CD14-positive monocyte (primary cell): Measurements from ENCODE around the gene SMYD3. TPM values are rescaled to one million over a fixed set of nuclear protein-coding genes. Genes with fewer than 3 reads are reported as not detected.

ENCODE experiments used
- DNase-seq, 3 donors: peaks; one replicate each; pipeline ENCODE4 v3.0.0-alpha.2; 2011 to 2022
- H2AFZ ChIP-seq: 2 replicates; pipeline ENCODE4 v1.6.0; 2012; ENCODE audit warnings: mild to moderate bottlenecking, low read depth, low read length, inconsistent platforms; ENCODE audit not compliant: insufficient read depth, poor library complexity, severe bottlenecking
- H3K27ac ChIP-seq, 2 donors: 1 replicate in 1 of 2; 2 replicates in 1 of 2; pipeline ENCODE4 v1.5.1; 2012 to 2013; ENCODE audit warnings: low read length in 2 of 2, control low read depth in 1 of 2, inconsistent platforms in 1 of 2, low read depth in 1 of 2, mild to moderate bottlenecking in 1 of 2
- H3K27me3 ChIP-seq, 2 donors: one replicate each; pipeline versions ENCODE4 v1.6.0 to v1.6.1; 2011 to 2013; ENCODE audit warnings: low read length in 2 of 2; ENCODE audit not compliant: control insufficient read depth in 2 of 2, insufficient read depth in 2 of 2
- H3K36me3 ChIP-seq, 2 donors: replicated peaks in 1 of 2; 1 replicate in 1 of 2; 2 replicates in 1 of 2; pipeline versions ENCODE4 v1.5.1 to v1.6.1; 2012 to 2013; ENCODE audit warnings: low read length in 2 of 2, control low read depth in 1 of 2, inconsistent platforms in 1 of 2, mild to moderate bottlenecking in 1 of 2; ENCODE audit not compliant: insufficient read depth in 2 of 2, control insufficient read depth in 1 of 2
- H3K4me1 ChIP-seq, 2 donors: 1 replicate in 1 of 2; 2 replicates in 1 of 2; pipeline versions ENCODE4 v1.5.1 to v1.6.1; 2012 to 2013; ENCODE audit warnings: low read length in 2 of 2, control low read depth in 1 of 2, inconsistent platforms in 1 of 2, mild to moderate bottlenecking in 1 of 2, moderate library complexity in 1 of 2; ENCODE audit not compliant: insufficient read depth in 2 of 2, control insufficient read depth in 1 of 2
- H3K4me2 ChIP-seq: replicated peaks from 2 replicates; pipeline ENCODE3; 2012; ENCODE audit warnings: low read length, moderate library complexity, mild to moderate bottlenecking; ENCODE audit not compliant: poor library complexity, severe bottlenecking; ENCODE audit errors: extremely low read depth
- H3K4me3 ChIP-seq, 3 experiments: fragments of 200-600 bp in 1 of 3; sonication (generic) in 1 of 3; replicated peaks in 1 of 3; 1 replicate in 2 of 3; 2 replicates in 1 of 3; pipeline ENCODE4 v1.5.1; 2011 to 2013; ENCODE audit warnings: low read length in 3 of 3, mild to moderate bottlenecking in 3 of 3, control low read depth in 2 of 3, low read depth in 2 of 3, inconsistent platforms in 1 of 3, moderate library complexity in 1 of 3
- H3K79me2 ChIP-seq: 2 replicates; pipeline ENCODE4 v1.6.0; 2012; ENCODE audit warnings: mild to moderate bottlenecking, control low read depth, inconsistent platforms, low read length, moderate library complexity; ENCODE audit not compliant: insufficient read depth
- H3K9ac ChIP-seq: 2 replicates; pipeline ENCODE4 v1.6.0; 2017; ENCODE audit warnings: low read length, mild to moderate bottlenecking; ENCODE audit not compliant: insufficient read depth, poor library complexity, severe bottlenecking
- H3K9me3 ChIP-seq, 2 donors: replicated peaks in 1 of 2; 1 replicate in 1 of 2; 2 replicates in 1 of 2; pipeline versions ENCODE4 v1.5.1 to v1.6.1; 2012 to 2013; ENCODE audit warnings: low read length in 2 of 2, control low read depth in 1 of 2; ENCODE audit not compliant: control insufficient read depth in 1 of 2, insufficient read depth in 1 of 2
- H4K20me1 ChIP-seq: 2 replicates; pipeline ENCODE4 v1.6.0; 2012; ENCODE audit warnings: mild to moderate bottlenecking, low read length, control low read depth, moderate library complexity; ENCODE audit not compliant: insufficient read depth
- H3K27ac Mint-ChIP-seq, 7 donors: one replicate each; pipeline ENCODE4 v1.8.0; 2020; ENCODE audit warnings: mild to moderate bottlenecking in 7 of 7, mixed read lengths in 7 of 7, moderate library complexity in 6 of 7, inconsistent platforms in 2 of 7
- H3K27me3 Mint-ChIP-seq, 3 donors: one replicate each; pipeline ENCODE4 v1.8.0; 2021 to 2022; ENCODE audit warnings: low read depth in 3 of 3, mild to moderate bottlenecking in 3 of 3, mixed read lengths in 3 of 3, moderate library complexity in 3 of 3, inconsistent platforms in 1 of 3
- H3K36me3 Mint-ChIP-seq, 2 donors: one replicate each; pipeline ENCODE4 v1.8.0; 2020; ENCODE audit warnings: mixed read lengths in 2 of 2, inconsistent platforms in 1 of 2, mild to moderate bottlenecking in 1 of 2
- H3K4me1 Mint-ChIP-seq: one replicate; pipeline ENCODE4 v1.8.0; 2020; ENCODE audit warnings: mild to moderate bottlenecking, mixed read lengths
- H3K4me3 Mint-ChIP-seq, 2 donors: one replicate each; pipeline ENCODE4 v1.8.0; 2020; ENCODE audit warnings: mild to moderate bottlenecking in 2 of 2, mixed read lengths in 2 of 2, moderate library complexity in 1 of 2
- H3K9me3 Mint-ChIP-seq, 7 donors: one replicate each; pipeline ENCODE4 v1.8.0; 2020 to 2022; ENCODE audit warnings: mixed read lengths in 7 of 7, mild to moderate bottlenecking in 6 of 7, moderate library complexity in 6 of 7, inconsistent platforms in 2 of 7
- WGBS: methylation state at CpG from one replicate; pipeline ENCODE4 v1.1.5; 2013; ENCODE audit warnings: missing lambda C conversion rate; ENCODE audit not compliant: insufficient coverage; 5-methylcytosine and 5-hydroxymethylcytosine counted together
- intact Hi-C, 2 donors: fragments of 100-400 bp; cut with micrococcal nuclease; formaldehyde crosslinking; loops; one replicate each; pipeline versions ENCODE4 v1.15.0 to v1.15.1; 2023
- polyA plus RNA-seq, 3 donors: library from polyadenylated mRNA; depleted of rRNA in 1 of 3; unstranded in 2 of 3; stranded (reverse) in 1 of 3; fragments of 300-500 nt in 2 of 3; fragments of >200 nt in 1 of 3; fragmentation: Illumina TruSeq in 2 of 3; gene quantifications; 1 replicate in 2 of 3; 2 replicates in 1 of 3; pipeline ENCODE4 v1.2.3, GENCODE V29; 2012 to 2021
- TF ChIP-seq, protein P1 (sequence below): fragments of 200-600 bp; IDR thresholded peaks from one replicate; pipeline ENCODE4 v1.8.0; 2022; ENCODE audit warnings: antibody characterized with exemption, mild to moderate bottlenecking

The SMYD3 gene
- polyA plus RNA-seq, 3 donors, result 2.7 to 8.4 (median 4.0) TPM

DNA sequence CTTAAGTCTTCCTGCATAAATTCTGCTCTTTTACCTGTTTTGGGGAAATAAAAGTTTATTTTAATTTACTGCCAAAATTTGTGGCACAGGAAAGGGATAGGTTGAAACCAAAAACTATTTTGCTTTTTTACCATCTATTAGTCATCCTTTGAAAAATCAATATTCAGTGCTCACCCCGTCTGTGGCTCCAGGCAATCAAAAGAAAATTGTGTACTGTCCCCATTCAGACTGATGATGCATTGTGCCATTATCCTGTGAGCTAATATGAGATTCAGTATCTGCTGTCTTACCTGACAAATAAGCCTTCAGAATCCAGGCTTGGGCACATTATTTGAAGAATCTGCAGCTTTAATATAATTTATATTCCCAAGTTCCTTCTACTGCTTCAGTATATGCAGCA lies 701.5 kb downstream of the SMYD3 start:
- no peak overlapping the region for H2AFZ ChIP-seq
- Mint-ChIP-seq H3K4me3 (no peak overlapping the region), H3K4me1 (peaks cover 12% of the 10 kb centered on the region), H3K36me3 (no peaks in the 10 kb centered on the region), H3K9me3 (no peaks in the 10 kb centered on the region), H3K27me3 (peaks cover 0 to 2% (median 0%) of the 10 kb centered on the region in 3 donors), H3K27ac (no peak overlapping the region)
- peaks cover 4 to 5% of the 10 kb centered on the region in 2 donors for H3K4me1 ChIP-seq
- H3K27me3 ChIP-seq, result no peaks in the 10 kb centered on the region
- TF ChIP-seq, protein P1, sequence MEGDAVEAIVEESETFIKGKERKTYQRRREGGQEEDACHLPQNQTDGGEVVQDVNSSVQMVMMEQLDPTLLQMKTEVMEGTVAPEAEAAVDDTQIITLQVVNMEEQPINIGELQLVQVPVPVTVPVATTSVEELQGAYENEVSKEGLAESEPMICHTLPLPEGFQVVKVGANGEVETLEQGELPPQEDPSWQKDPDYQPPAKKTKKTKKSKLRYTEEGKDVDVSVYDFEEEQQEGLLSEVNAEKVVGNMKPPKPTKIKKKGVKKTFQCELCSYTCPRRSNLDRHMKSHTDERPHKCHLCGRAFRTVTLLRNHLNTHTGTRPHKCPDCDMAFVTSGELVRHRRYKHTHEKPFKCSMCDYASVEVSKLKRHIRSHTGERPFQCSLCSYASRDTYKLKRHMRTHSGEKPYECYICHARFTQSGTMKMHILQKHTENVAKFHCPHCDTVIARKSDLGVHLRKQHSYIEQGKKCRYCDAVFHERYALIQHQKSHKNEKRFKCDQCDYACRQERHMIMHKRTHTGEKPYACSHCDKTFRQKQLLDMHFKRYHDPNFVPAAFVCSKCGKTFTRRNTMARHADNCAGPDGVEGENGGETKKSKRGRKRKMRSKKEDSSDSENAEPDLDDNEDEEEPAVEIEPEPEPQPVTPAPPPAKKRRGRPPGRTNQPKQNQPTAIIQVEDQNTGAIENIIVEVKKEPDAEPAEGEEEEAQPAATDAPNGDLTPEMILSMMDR, result no peak
- no peak overlapping the region for H3K27ac ChIP-seq
- H3K36me3 ChIP-seq, result no peaks in the 10 kb centered on the region
- no peak overlapping the region for H3K4me3 ChIP-seq
- no peaks in the 10 kb centered on the region for H4K20me1 ChIP-seq
- H3K4me2 ChIP-seq, result no peak overlapping the region
- no peak overlapping the region for H3K9ac ChIP-seq
- no peaks in the 10 kb centered on the region for H3K9me3 ChIP-seq
- WGBS, result 56% methylated on average over 1 of the region's 1 CpG
- no peak for DNase-seq
- no peaks in the 10 kb centered on the region for H3K79me2 ChIP-seq
- intact Hi-C loops, result no loop called here

DNA sequence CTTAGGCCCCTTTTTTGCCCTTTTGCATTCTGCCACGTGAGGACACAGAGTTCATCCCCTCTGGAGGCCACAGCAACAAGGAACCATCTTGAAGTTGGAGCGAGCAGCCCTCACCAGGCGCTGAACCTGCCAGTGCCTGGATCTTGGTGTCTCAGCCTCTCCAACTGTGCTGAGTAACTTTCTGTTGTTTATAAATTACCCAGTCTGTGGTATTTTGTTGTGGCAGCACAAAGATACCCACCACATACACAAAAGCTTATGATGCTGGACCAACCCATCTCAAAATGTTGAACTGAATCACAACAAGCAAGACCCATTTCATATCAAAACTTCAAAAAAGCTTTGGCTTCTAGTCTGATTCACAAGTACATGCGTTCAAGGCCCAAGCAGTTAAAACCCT lies 702.4 kb downstream of the SMYD3 start:
- Mint-ChIP-seq H3K9me3 (no peaks in the 10 kb centered on the region), H3K4me1 (peaks cover 12% of the 10 kb centered on the region), H3K27ac (no peak overlapping the region), H3K27me3 (peaks cover 0 to 2% (median 2%) of the 10 kb centered on the region in 3 donors), H3K36me3 (no peaks in the 10 kb centered on the region), H3K4me3 (no peak overlapping the region)
- no peaks in the 10 kb centered on the region for H3K79me2 ChIP-seq
- WGBS, result 100% methylated on average over 2 of the region's 4 CpGs
- no peaks in the 10 kb centered on the region for H3K9me3 ChIP-seq
- DNase-seq, result no peak
- H3K4me2 ChIP-seq, result no peak overlapping the region
- no peaks in the 10 kb centered on the region for H4K20me1 ChIP-seq
- no peaks in the 10 kb centered on the region for H3K27me3 ChIP-seq
- H2AFZ ChIP-seq, result no peak overlapping the region
- H3K36me3 ChIP-seq, result no peaks in the 10 kb centered on the region
- no peak overlapping the region for H3K9ac ChIP-seq
- no peak overlapping the region for H3K27ac ChIP-seq
- intact Hi-C loops, result no loop called here
- TF ChIP-seq, protein P1, result no peak
- H3K4me3 ChIP-seq, result no peak overlapping the region
- peaks cover 4 to 5% of the 10 kb centered on the region in 2 donors for H3K4me1 ChIP-seq
